T-cell (primary cell): ENCODE data around the gene CHFR. TPM values are rescaled to one million over a fixed set of nuclear protein-coding genes. Genes with fewer than 3 reads are reported as not detected.

Source experiments
- ATAC-seq, 4 experiments: fragments of 200-7000 bp in 3 of 4; fragments of 150-1000 bp in 1 of 4; cut with Tn5 transposase; replicated peaks in 1 of 4; 1 replicate in 3 of 4; 2 replicates in 1 of 4; pipeline ENCODE4 v1.10.0; 2021; ENCODE audit warnings: moderate library complexity in 3 of 4, mild to moderate bottlenecking in 2 of 4, moderate number of reproducible peaks in 1 of 4
- CTCF ChIA-PET, 2 donors: fragments of 300-600 bp; sonication (Branson Sonifier 250); formaldehyde crosslinking; loops; one replicate each; lab custom pipeline; 2022; ENCODE audit warnings: antibody characterized with exemption in 2 of 2; lab: Charles Lee
- POLR2A ChIA-PET, 2 donors: fragments of 300-600 bp; sonication (Branson Sonifier 250); formaldehyde crosslinking; loops; one replicate each; lab custom pipeline; 2022; ENCODE audit warnings: antibody characterized with exemption in 2 of 2; lab: Charles Lee
- DNase-seq, 35 experiments: peaks; one replicate each; pipeline versions ENCODE4 v3.0.0 to v3.0.0-alpha.2; 2013 to 2023
- H3K27ac ChIP-seq: one replicate; pipeline ENCODE4 v1.5.1; 2013; ENCODE audit warnings: low read length
- H3K27me3 ChIP-seq, 2 experiments: replicated peaks in 1 of 2; 1 replicate in 1 of 2; 2 replicates in 1 of 2; pipeline versions ENCODE4 v1.6.1 to v1.7.0; 2013; ENCODE audit warnings: low read length in 1 of 2, mixed read lengths in 1 of 2; ENCODE audit not compliant: control insufficient read depth in 2 of 2, insufficient read depth in 2 of 2; ENCODE audit errors: extremely low read depth in 1 of 2
- H3K36me3 ChIP-seq, 2 donors: 1 replicate in 1 of 2; 2 replicates in 1 of 2; pipeline versions ENCODE4 v1.6.1 to v1.7.0; 2013; ENCODE audit warnings: low read length in 1 of 2; ENCODE audit not compliant: control insufficient read depth in 2 of 2, insufficient read depth in 1 of 2; ENCODE audit errors: extremely low read depth in 1 of 2
- H3K4me1 ChIP-seq, 2 experiments: 1 replicate in 1 of 2; 2 replicates in 1 of 2; pipeline versions ENCODE4 v1.6.1 to v1.7.0; 2013; ENCODE audit warnings: low read length in 2 of 2, mixed read lengths in 1 of 2; ENCODE audit not compliant: insufficient read depth in 2 of 2, control insufficient read depth in 1 of 2; ENCODE audit errors: extremely low read depth in 1 of 2
- H3K4me3 ChIP-seq, 2 donors: 1 replicate in 1 of 2; 2 replicates in 1 of 2; pipeline versions ENCODE4 v1.5.1 to v1.7.0; 2013; ENCODE audit warnings: mild to moderate bottlenecking in 2 of 2, low read length in 1 of 2, moderate library complexity in 1 of 2; ENCODE audit not compliant: control insufficient read depth in 1 of 2; ENCODE audit errors: extremely low read depth in 1 of 2
- H3K9me3 ChIP-seq: 2 replicates; pipeline ENCODE4 v1.7.0; 2013
- H3K27ac Mint-ChIP-seq, 2 donors: one replicate each; pipeline ENCODE4 v1.8.0; 2020 to 2021; ENCODE audit warnings: mild to moderate bottlenecking in 2 of 2, mixed read lengths in 2 of 2
- H3K27me3 Mint-ChIP-seq, 2 donors: one replicate each; pipeline ENCODE4 v1.8.0; 2021 to 2022; ENCODE audit warnings: mixed read lengths in 2 of 2
- H3K36me3 Mint-ChIP-seq: one replicate; pipeline ENCODE4 v1.8.0; 2021; ENCODE audit warnings: mixed read lengths
- H3K4me1 Mint-ChIP-seq, 3 donors: one replicate each; pipeline ENCODE4 v1.8.0; 2020 to 2022; ENCODE audit warnings: mixed read lengths in 3 of 3, mild to moderate bottlenecking in 1 of 3
- H3K4me3 Mint-ChIP-seq, 3 donors: one replicate each; pipeline ENCODE4 v1.8.0; 2020 to 2022; ENCODE audit warnings: mild to moderate bottlenecking in 3 of 3, mixed read lengths in 3 of 3, moderate library complexity in 3 of 3
- H3K9me3 Mint-ChIP-seq, 3 donors: one replicate each; pipeline ENCODE4 v1.8.0; 2020 to 2022; ENCODE audit warnings: mixed read lengths in 3 of 3
- WGBS: methylation state at CpG from one replicate; pipeline ENCODE4 v1.1.5; 2013; ENCODE audit warnings: missing lambda C conversion rate; ENCODE audit not compliant: insufficient coverage; 5-methylcytosine and 5-hydroxymethylcytosine counted together
- total RNA-seq, 35 experiments: library from RNA in 6 of 35; stranded (reverse) in 6 of 35; fragments of 120-200 nt in 1 of 35; gene quantifications; one replicate each; pipeline versions ENCODE4 v1.2.1 to v1.2.4 and lab custom pipeline; 2013 to 2026

CHFR gene
- total RNA-seq, 5 donors from 2014 or later (not counting 1 experiment from before 2014, with no cell fraction given): 84.2 to 107 (median 86.0) TPM

DNA sequence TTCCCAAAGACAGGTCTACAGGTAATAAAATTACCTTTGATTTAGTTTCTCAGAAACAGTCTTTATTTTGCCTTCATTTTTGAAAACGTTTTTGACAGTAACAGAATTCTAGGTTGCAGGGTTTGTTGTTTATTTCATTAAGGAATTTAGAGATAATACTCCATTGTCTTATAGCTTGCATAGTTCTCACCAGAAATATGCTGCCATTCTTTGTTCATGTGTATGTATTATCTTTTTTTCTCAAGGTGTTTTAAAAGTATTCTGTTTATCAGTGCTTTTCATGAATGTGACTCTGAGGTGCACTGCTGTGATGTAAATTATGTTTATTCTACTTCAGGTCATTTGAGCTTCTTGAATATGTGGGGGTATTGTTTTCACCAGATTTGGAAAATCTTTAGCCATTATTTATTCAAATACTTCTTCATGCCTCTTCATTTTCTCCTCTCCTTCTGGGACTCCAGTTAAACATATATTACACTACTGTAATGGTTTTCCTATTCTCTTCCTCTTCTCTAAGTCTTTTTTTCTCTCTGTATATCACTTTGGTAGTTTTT, 36.0 kb upstream of the CHFR start:
- CTCF ChIA-PET: no interaction called here
- peaks cover 39% of the 10 kb centered on the region for H3K9me3 ChIP-seq
- Mint-ChIP-seq H3K9me3 (peaks cover 26 to 58% (median 56%) of the 10 kb centered on the region in 3 donors), H3K27me3 (no peaks in the 10 kb centered on the region), H3K36me3 (peaks cover 56% of the 10 kb centered on the region), H3K4me1 (no peaks in the 10 kb centered on the region), H3K27ac (no peak overlapping the region), H3K4me3 (no peak overlapping the region)
- no peaks in the 10 kb centered on the region for H3K4me1 ChIP-seq
- H3K27ac ChIP-seq: no peak overlapping the region
- H3K27me3 ChIP-seq: no peaks in the 10 kb centered on the region
- ATAC-seq (no peak), DNase-seq (no peak)
- WGBS: no CpG with 5 or more reads among the region's 1 CpG
- H3K36me3 ChIP-seq: no peaks in the 10 kb centered on the region
- POLR2A ChIA-PET: no interaction called here
- H3K4me3 ChIP-seq: no peak overlapping the region

DNA sequence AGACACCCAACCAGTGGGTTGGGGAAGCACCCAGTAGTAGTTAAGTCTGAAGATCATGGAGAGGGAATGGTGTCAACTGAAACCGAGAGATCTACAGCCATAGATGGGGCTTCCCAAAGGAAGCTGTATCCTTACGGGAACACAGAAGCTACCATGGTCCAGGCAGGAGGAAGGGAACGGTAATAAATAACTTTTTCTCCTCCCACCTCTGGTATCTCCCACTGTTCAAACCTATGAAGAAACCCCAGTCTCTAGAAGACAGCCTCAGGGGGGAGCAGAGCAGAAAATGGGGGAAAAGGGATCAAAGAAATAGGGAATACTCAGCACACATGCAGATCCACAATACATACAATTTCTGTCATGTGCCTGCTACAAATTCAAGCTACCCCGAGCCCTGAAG, 35.3 kb upstream of the CHFR start:
- Histone ChIP-seq H3K4me3 (no peak overlapping the region), H3K27me3 (no peaks in the 10 kb centered on the region), H3K36me3 (no peaks in the 10 kb centered on the region), H3K9me3 (peaks cover 38% of the 10 kb centered on the region), H3K4me1 (no peaks in the 10 kb centered on the region), H3K27ac (no peak overlapping the region)
- DNase-seq: no peak
- peaks cover 26 to 66% (median 64%) of the 10 kb centered on the region in 3 donors for H3K9me3 Mint-ChIP-seq
- H3K27ac Mint-ChIP-seq: no peak overlapping the region
- no peak overlapping the region for H3K4me3 Mint-ChIP-seq
- 90% methylated on average over 1 of the region's 4 CpGs for WGBS
- ChIA-PET CTCF (no interaction called here), POLR2A (no interaction called here)
- H3K27me3 Mint-ChIP-seq: no peaks in the 10 kb centered on the region
- no peak for ATAC-seq
- peaks cover 58% of the 10 kb centered on the region for H3K36me3 Mint-ChIP-seq
- H3K4me1 Mint-ChIP-seq: no peaks in the 10 kb centered on the region

DNA sequence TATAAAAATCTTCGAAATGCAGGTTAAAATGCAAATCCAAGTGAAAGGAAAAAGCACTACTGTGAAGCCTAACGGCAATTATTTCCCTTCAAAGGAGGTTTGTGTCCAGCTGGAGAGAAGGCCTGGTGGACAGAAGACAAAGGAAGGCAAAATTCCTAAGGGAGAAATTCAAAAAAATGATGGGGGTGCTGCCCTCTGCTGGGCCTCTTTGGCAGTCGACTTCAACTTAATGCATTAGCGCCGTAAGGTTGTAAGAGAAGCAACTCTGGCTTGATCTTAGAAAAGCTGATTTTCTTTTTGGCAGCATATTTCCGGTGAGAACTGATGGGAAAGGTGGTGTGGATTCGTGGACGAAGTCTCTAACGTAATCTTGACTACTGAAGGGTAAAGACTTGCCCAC, 34.3 kb upstream of the CHFR start:
- no peaks in the 10 kb centered on the region for H3K4me1 ChIP-seq
- no peaks in the 10 kb centered on the region for H3K27me3 Mint-ChIP-seq
- H3K9me3 ChIP-seq: peaks cover 35% of the 10 kb centered on the region
- no peaks in the 10 kb centered on the region for H3K4me1 Mint-ChIP-seq
- ATAC-seq: no peak
- WGBS: 87% methylated on average over 9 of the region's 9 CpGs
- H3K4me3 Mint-ChIP-seq: no peak overlapping the region
- H3K27me3 ChIP-seq: no peaks in the 10 kb centered on the region
- CTCF ChIA-PET: no interaction called here
- no peak overlapping the region for H3K4me3 ChIP-seq
- no peaks in the 10 kb centered on the region for H3K36me3 ChIP-seq
- POLR2A ChIA-PET: no interaction called here
- no peak for DNase-seq
- H3K36me3 Mint-ChIP-seq: peaks cover 54% of the 10 kb centered on the region
- H3K27ac Mint-ChIP-seq: no peak overlapping the region
- H3K27ac ChIP-seq: no peak overlapping the region
- H3K9me3 Mint-ChIP-seq: peaks cover 23 to 62% (median 60%) of the 10 kb centered on the region in 3 donors

DNA sequence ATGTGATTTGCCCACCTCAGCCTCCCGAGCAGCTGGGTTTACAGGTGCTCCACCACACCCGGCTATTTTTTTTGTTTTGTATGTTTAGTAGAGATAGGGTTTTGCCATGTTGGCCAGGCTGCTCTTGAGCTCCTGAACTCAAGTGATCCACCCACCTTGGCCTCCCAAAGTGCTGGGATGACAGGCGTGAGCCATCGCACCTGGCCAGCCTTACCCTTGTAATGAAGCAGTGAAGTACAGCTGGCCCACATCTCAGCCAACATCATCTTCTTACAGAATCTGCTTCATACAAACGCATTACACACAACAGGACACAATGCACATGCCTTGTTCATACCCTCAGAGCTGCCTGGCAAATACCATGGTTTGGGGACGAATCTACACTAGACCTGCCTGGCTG, 31.3 kb upstream of the CHFR start:
- WGBS: 98% methylated on average over 4 of the region's 6 CpGs
- DNase-seq (no peak), ATAC-seq (no peak)
- CTCF ChIA-PET: no interaction called here
- Histone ChIP-seq H3K27me3 (no peaks in the 10 kb centered on the region), H3K4me3 (no peak overlapping the region), H3K36me3 (no peaks in the 10 kb centered on the region), H3K27ac (no peak overlapping the region), H3K4me1 (no peaks in the 10 kb centered on the region), H3K9me3 (peaks cover 11% of the 10 kb centered on the region)
- POLR2A ChIA-PET: interaction anchor here in 1 of 2 donors (0.5 kb wide), 1 partner anchor 68 kb away, joined by 3 read pairs; no protein-coding TSS in a partner anchor
- no peak overlapping the region for H3K27ac Mint-ChIP-seq
- H3K9me3 Mint-ChIP-seq: peaks cover 11 to 54% (median 49%) of the 10 kb centered on the region in 3 donors
- H3K27me3 Mint-ChIP-seq: no peaks in the 10 kb centered on the region
- H3K4me3 Mint-ChIP-seq: no peak overlapping the region
- no peaks in the 10 kb centered on the region for H3K4me1 Mint-ChIP-seq
- H3K36me3 Mint-ChIP-seq: peaks cover 41% of the 10 kb centered on the region

DNA sequence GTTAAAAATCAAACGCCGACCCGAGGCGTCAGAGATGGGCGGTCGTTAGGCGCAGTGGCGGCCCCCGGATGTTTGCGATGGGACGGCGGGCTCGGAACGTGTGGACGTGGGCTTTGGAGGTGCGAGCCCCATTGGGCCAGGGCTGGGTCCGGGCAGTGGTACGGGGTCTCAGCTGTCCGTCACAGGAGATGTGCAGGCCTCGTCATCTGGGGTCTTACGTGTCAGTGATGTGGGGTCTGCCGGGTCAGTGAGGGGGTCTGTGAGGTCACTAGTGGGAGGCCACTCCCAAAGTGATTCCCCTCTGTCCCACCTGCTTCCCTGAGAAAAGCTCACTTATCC, 21.6 kb upstream of the CHFR start:
- ATAC-seq: no peak
- peaks cover 4 to 19% (median 14%) of the 10 kb centered on the region in 3 donors for H3K9me3 Mint-ChIP-seq

DNA sequence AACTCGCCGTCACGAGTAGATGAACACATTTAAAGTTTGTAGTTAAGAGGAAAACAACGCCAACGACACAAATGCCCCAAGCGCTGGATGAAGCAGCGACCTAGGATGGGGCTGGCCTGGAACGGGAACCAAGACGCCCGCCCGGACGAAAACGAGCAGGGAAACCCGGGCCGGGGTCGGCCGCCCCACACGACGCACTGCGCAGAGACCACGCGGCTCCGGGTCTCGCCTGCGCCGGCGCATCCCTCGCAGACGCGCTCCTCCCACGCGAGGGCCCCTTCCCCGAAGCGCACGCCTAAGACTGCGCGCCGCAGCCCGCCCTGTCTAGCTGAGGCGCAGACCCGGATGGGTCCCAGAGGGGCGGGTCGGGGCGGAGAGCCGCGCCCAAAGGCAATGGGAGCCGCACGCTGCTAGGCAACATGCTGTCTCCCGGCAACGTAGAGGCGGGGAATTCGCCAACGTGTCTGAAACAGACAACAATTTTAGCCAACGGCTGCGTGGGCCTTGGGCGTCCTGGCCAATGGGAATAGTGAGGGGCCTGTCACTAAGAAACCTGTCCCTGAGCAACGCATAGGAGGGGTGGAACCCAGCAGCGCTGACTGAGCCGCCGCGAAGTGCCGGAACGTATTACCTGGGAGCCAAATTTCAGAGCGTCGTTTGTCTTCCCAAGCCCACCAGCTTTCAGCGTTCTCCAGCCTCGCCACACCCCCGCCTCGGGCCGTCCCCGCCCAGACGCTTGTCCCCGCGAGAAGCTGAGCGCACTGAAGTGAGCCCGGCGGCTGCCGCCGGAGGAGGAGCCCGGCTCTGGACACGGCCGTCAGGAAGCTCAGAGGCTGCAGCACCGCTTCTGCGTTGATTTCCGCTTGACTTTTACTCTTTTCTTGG, 21.0 kb upstream of the CHFR start:
- peak overlapping the region; percentile 77 to 96 for H3K4me3 ChIP-seq
- H3K9me3 ChIP-seq: no peaks in the 10 kb centered on the region
- peaks cover 0 to 9% of the 10 kb centered on the region in 2 experiments for H3K27me3 ChIP-seq
- H3K36me3 Mint-ChIP-seq: peaks cover 7% of the 10 kb centered on the region
- no peaks in the 10 kb centered on the region for H3K27me3 Mint-ChIP-seq
- peaks cover 19 to 24% (median 22%) of the 10 kb centered on the region in 3 donors for H3K4me1 Mint-ChIP-seq
- no peaks in the 10 kb centered on the region for H3K36me3 ChIP-seq
- H3K27ac ChIP-seq: peak overlapping the region; percentile 97
- ATAC-seq (peak; percentile 92 to 95 (median 94)), DNase-seq (peak; percentile 89 to 99 (median 94))
- peak overlapping the region; percentile 82 to 95 (median 91) for H3K4me3 Mint-ChIP-seq
- peaks cover 13 to 31% of the 10 kb centered on the region in 2 experiments for H3K4me1 ChIP-seq
- POLR2A ChIA-PET: interaction anchor here (1.0 to 1.5 kb wide), 2 partner anchors 21 to 80 kb away, joined by 3 to 4 read pairs; partner anchors contain the start of genes CHFR (in 1 of the 2) and GOLGA3 (in 1 of the 2)
- H3K9me3 Mint-ChIP-seq: peaks cover 4 to 13% (median 7%) of the 10 kb centered on the region in 3 donors
- peak overlapping the region; percentile 94 to 97 for H3K27ac Mint-ChIP-seq
- CTCF ChIA-PET: interaction anchor here (0.7 to 1.0 kb wide), 2 partner anchors 21 to 136 kb away, joined by 3 to 4 read pairs; partner anchors contain the start of gene CHFR (in 1 of the 2)
- 1% methylated on average over 85 of the region's 85 CpGs for WGBS

More for the DNA sequence above, 21.6 kb upstream of the CHFR start:
- H3K9me3 ChIP-seq: no peaks in the 10 kb centered on the region
- DNase-seq: peak in 2 of 35 experiments; percentile 55 to 65
- ChIA-PET POLR2A (interaction anchor here (1.0 to 1.5 kb wide), 2 partner anchors 21 to 81 kb away, joined by 3 to 4 read pairs; partner anchors contain the start of genes CHFR (in 1 of the 2) and GOLGA3 (in 1 of the 2)), CTCF (interaction anchor here in 1 of 2 donors (0.7 kb wide), 1 partner anchor 137 kb away, joined by 3 read pairs; no protein-coding TSS in a partner anchor)
- H3K27me3 ChIP-seq: peaks cover 0 to 9% of the 10 kb centered on the region in 2 experiments
- WGBS: 10% methylated on average over 13 of the region's 22 CpGs
- Mint-ChIP-seq H3K27me3 (no peaks in the 10 kb centered on the region), H3K4me1 (peaks cover 17 to 24% (median 22%) of the 10 kb centered on the region in 3 donors), H3K27ac (peak overlapping the region; percentile 94 to 97), H3K36me3 (peaks cover 12% of the 10 kb centered on the region), H3K4me3 (peak overlapping the region; percentile 82 to 95 (median 91))
- no peaks in the 10 kb centered on the region for H3K36me3 ChIP-seq
- H3K27ac ChIP-seq: peak overlapping the region; percentile 97
- peak overlapping the region; percentile 77 to 96 for H3K4me3 ChIP-seq
- H3K4me1 ChIP-seq: peaks cover 13 to 31% of the 10 kb centered on the region in 2 experiments
